Subcutaneous adipose tissue (tissue), 4 donors: ENCODE measurements around the gene ATCAY. TPM values are rescaled to one million over a fixed set of nuclear protein-coding genes. Genes with fewer than 3 reads are reported as not detected.

Experiments
- total RNA-seq, 4 donors: library from RNA; depleted of rRNA; stranded (reverse); fragments of >200 nt; gene quantifications; one replicate each; pipeline ENCODE4 v1.1.0, GENCODE V29; 2016
- TF ChIP-seq, protein P1 (sequence below): fragments of 450-650 bp; IDR thresholded peaks from one replicate; pipeline ENCODE4 v1.5.1; 2016; ENCODE audit warnings: low read depth, mild to moderate bottlenecking, control low read depth, antibody characterized with exemption, moderate library complexity

The ATCAY gene
- total RNA-seq, 4 donors from 2014 or later = not detected

GRCh38 chr19:3849092-3849491 is 31.4 kb upstream of the ATCAY start:
- TF ChIP-seq, protein P1, sequence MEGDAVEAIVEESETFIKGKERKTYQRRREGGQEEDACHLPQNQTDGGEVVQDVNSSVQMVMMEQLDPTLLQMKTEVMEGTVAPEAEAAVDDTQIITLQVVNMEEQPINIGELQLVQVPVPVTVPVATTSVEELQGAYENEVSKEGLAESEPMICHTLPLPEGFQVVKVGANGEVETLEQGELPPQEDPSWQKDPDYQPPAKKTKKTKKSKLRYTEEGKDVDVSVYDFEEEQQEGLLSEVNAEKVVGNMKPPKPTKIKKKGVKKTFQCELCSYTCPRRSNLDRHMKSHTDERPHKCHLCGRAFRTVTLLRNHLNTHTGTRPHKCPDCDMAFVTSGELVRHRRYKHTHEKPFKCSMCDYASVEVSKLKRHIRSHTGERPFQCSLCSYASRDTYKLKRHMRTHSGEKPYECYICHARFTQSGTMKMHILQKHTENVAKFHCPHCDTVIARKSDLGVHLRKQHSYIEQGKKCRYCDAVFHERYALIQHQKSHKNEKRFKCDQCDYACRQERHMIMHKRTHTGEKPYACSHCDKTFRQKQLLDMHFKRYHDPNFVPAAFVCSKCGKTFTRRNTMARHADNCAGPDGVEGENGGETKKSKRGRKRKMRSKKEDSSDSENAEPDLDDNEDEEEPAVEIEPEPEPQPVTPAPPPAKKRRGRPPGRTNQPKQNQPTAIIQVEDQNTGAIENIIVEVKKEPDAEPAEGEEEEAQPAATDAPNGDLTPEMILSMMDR = no peak

- TF ChIP-seq, protein P1 = no peak
These were observed 30.7 kb upstream of the ATCAY start for GRCh38 chr19:3849787-3850186.

DNA sequence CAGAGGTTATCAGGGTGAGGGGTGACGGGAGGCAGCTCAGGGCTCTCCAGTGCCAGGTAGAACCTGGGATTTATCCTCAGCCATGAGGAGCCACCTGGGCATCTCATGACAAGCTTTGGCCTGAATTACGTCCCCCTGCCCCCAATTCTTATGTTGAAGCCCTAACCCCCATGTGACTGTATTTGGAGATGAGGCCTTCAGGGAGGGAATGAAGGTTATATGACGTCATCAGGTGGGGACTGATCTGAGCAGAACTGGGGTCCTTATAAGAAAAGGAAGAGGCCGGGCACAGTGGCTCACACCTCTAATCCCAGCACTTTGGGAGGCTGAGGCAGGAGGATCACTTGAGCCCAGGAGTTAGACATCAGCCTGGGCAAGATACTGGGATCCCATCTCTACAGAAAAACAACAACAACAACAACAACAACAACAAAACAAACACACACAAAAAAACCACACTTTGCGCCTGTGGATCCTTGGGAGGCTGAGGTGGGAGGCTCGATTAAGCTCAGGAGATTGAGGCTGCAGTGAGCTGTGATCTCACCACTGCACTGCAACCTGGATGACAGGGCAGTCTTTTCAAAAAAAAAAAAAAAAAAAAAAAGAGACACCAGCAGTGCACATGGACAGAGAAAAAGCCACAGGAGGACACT is 30.0 kb upstream of the ATCAY start:
- TF ChIP-seq, protein P1 = no peak

GRCh38 chr19:3851254-3852176 is 29.0 kb upstream of the ATCAY start:
- TF ChIP-seq, protein P1 = no peak

GRCh38 chr19:3852177-3852511 is 28.3 kb upstream of the ATCAY start:
- TF ChIP-seq, protein P1 = no peak

- TF ChIP-seq, protein P1 = no peak
These were observed 27.8 kb upstream of the ATCAY start for GRCh38 chr19:3852614-3853254.

GRCh38 chr19:3855320-3855719 is 25.2 kb upstream of the ATCAY start:
- TF ChIP-seq, protein P1 = no peak
